HG02870 (cell line): ENCODE data around the gene FBXO2.
"Not testable (repeated sequence)": the region's sequence is repeated elsewhere in the genome, so short reads cannot be mapped to it uniquely, and the experiment has no call there.

Experiments
- ATAC-seq: cut with Tn5 transposase; IDR thresholded peaks from one replicate; pipeline ENCODE4 v1.9.1; 2021; ENCODE audit warnings: mild to moderate bottlenecking, moderate library complexity; ENCODE audit not compliant: unreplicated experiment

FBXO2 gene

DNA sequence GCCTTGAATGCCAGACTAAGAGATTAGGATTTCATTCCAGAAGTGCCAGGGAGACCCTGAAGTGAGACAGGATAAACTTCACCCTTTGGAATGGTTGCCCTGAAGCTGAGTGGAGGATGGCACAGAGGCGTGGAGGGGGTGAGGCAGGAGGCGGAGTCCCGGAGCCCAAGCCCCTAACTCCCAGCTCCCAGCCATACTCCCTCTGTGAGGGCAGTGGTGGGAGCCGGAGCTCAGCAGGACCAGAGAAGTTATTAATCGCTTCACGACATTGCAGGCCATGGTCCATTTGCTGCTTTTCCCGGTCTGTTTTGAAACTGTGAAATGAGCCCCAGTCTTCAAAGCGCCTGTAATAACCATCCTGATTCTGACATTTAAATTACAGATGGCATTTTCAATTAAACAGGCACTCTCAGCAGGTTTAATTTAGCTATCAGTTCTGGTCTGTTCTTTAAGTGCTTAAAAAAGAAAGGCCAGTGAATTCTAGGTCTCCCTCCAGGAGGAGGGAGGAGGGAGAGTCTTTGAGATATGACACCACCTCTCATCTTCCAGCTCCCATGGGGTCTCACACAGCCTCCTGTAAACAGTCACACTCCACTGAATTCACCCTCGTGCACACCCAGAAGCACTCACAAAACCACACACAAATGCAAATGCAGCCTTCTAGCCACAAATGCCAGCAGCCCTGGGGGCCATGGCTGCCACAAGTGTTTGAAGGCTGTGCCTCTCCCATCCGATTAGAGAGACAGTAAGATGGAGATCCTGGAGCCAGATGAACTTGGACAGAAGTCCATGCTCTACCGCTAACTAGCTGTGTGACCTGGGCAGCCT, 19.6 kb downstream of the FBXO2 start:
- no peak for ATAC-seq

- no peak for ATAC-seq
These were observed 24.8 kb downstream of the FBXO2 start for GRCh38 chr1:11629184-11630016.

- ATAC-seq, result no peak
These were observed 25.5 kb downstream of the FBXO2 start for GRCh38 chr1:11628767-11629166.

DNA sequence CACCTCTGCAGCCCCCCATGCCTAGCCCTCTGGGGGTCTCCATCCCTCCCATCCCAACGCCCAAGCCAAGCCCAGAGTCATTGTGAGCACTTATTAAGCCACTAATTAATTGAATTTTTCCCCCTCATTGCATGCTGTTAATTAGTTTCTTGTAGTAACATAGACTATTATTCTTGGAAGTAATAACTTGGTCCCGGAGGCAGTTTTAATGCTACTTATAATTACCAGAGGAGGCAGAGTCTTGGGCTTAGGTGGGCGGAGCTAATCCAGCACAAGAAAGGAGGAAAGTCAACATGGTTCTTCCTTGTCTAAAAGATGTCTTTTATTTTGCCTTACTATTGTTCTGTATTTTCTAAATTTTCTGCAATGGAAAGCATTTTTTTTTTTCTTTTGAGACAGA, 27.7 kb downstream of the FBXO2 start:
- ATAC-seq, result no peak

- no peak for ATAC-seq
These were observed 30.5 kb downstream of the FBXO2 start for GRCh38 chr1:11623702-11624101.

- no peak for ATAC-seq
These were observed 31.8 kb downstream of the FBXO2 start for GRCh38 chr1:11622398-11622797.

DNA sequence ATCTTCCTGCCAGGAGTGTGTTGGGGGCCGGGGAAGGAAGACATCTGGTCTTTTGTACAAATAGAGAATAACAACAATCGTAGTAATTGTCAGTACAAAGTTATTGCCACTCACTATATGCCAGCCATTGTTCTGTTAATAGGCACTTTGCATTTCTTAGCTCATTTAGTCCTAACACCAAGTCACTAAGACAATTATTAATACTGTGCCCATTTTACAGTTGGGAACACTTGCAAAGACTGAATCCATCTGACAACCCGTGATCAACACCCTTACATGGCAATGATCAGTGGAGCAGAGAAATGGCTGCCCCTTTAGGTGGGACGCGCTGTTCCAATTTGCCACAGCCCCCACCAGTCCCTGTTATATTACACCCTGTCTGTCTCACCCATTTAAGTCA, 33.3 kb downstream of the FBXO2 start:
- ATAC-seq, result no peak

GRCh38 chr1:11620405-11620804, 33.8 kb downstream of the FBXO2 start:
- ATAC-seq, result no peak

GRCh38 chr1:11617741-11618140, 36.5 kb downstream of the FBXO2 start:
- ATAC-seq, result no peak

DNA sequence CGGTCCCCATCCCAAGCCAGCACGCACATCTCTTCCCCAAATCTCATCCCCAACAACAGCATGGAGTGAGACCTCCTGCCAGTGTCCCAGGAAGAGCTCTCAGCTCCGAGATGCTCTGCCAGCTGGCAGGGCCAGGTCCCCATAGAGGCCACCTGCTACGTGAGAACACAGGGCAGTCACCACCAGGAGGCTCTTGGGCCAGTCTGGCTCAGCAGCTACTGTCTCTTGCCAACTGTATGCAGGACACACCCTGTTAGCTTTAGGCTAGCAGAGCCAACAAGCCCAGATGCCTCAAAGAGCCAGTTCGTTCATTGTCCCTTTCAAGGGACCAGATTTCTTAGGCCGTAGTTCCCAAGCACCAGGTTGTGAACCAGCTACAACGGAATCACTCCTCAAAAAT, 36.9 kb downstream of the FBXO2 start:
- ATAC-seq, result no peak

GRCh38 chr1:11616766-11617165, 37.5 kb downstream of the FBXO2 start:
- no peak for ATAC-seq

- ATAC-seq, result no peak
These were observed 39.1 kb downstream of the FBXO2 start for GRCh38 chr1:11615090-11615489.

DNA sequence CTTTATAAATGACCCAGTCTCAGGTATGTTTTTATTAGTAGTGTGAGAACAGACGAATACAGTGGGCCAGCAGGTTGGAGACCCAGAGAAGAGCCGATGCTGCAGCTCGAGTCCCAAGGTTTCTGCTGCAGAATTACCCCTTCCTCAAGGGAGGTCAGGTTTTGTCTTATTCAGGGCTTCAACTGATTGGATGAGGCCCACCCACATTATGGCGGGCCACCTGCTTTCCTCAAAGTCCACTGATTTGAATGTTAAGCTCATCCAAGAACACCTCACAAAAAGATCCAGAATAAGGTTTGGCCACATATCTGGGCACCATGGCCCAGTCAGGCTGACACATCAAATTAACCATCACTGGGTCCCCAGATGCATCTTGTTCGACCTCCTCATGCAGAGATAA, 40.9 kb downstream of the FBXO2 start:
- no peak for ATAC-seq

- ATAC-seq, result no peak
These were observed 42.4 kb downstream of the FBXO2 start for GRCh38 chr1:11611638-11612327.

GRCh38 chr1:11610629-11611180, 43.5 kb downstream of the FBXO2 start:
- ATAC-seq, result no peak

GRCh38 chr1:11609378-11609777, 44.9 kb downstream of the FBXO2 start:
- not testable (repeated sequence) for ATAC-seq

DNA sequence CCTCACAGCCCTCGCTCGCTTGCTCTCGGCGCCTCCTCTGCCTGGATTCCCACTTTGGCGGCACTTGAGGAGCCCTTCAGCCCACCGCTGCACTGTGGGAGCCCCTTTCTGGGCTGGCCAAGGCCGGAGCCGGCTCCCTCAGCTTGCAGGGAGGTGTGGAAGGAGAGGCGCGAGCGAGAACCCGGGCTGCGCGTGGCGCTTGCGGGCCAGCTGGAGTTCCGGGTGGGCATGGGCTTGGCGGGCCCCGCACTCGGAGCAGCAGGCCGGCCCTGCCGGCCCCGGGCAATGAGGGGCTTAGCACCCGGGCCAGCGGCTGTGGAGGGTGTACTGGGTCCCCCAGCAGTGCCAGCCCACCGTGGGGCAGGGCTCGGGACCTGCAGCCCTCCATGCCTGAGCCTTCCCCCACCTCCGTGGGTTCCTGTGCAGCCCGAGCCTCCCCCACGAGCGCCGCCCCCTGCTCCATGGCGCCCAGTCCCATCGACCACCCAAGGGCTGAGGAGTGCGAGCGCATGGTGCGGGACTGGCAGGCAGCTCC, 45.6 kb downstream of the FBXO2 start:
- ATAC-seq, result not testable (repeated sequence)

GRCh38 chr1:11606775-11607174, 47.5 kb downstream of the FBXO2 start:
- ATAC-seq, result no peak

DNA sequence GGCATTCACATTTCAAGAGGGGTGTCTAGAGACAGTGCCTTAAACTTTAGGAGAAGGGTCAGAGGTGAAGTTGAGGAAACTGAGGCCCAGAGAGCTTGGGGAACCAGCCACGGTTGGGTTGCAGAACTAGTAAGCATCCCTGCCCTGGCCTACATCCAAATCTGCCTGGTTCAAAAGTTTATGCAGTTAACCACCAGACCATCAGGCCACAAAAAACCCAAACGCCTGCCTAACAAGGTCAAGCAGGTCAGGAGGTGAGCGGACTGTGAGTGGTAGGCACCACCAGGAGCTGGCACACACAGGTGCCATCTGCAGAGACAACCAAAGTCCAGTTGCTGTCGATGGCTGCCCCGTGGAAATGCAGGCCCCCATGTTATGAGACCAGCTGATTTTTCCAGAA, 51.2 kb downstream of the FBXO2 start:
- ATAC-seq, result no peak

DNA sequence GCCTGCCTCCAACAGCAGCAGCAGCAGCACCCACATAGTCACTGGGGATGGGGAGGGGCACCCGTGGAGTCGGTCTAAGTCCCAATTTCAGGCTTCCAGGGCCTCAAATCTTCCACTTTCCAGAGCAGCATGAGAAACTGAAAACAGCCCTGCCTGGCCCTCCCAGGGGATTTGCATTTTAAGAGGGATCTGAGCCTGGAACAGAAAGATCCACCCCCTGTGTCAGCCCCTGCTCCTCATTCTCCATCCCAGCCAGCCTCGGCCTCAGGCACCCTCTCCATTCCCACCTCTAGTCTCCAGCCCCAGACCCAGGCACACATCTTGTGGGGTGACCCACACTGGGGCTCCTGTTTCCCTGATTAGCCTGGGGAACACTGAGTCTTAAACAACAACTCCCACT, 51.8 kb downstream of the FBXO2 start:
- ATAC-seq, result no peak

- ATAC-seq, result no peak
These were observed 53.4 kb downstream of the FBXO2 start for GRCh38 chr1:11600836-11601235.
